NCI-H460 (cell line): ENCODE measurements around the gene EFNB3. TPM values are rescaled to one million over a fixed set of nuclear protein-coding genes. Genes with fewer than 3 reads are reported as not detected.

Experiments used
- DNase-seq: peaks from one replicate; pipeline ENCODE4 v3.0.0-alpha.2; 2016; ENCODE audit warnings: low read depth; ENCODE audit errors: extremely low read depth
- polyA plus RNA-seq: library from polyadenylated mRNA; depleted of rRNA; stranded (reverse); fragments of >200 nt; gene quantifications from 2 replicates; pipeline ENCODE4 v1.2.3, GENCODE V29; 2014; cell fraction: nucleus; rRNA removed
- total RNA-seq: library from RNA; depleted of rRNA; stranded (reverse); fragments of >200 nt; shearing (Covaris generic); gene quantifications from 2 replicates; pipeline ENCODE4 v1.2.3, GENCODE V29; 2014; rRNA removed

EFNB3 gene, protein sequence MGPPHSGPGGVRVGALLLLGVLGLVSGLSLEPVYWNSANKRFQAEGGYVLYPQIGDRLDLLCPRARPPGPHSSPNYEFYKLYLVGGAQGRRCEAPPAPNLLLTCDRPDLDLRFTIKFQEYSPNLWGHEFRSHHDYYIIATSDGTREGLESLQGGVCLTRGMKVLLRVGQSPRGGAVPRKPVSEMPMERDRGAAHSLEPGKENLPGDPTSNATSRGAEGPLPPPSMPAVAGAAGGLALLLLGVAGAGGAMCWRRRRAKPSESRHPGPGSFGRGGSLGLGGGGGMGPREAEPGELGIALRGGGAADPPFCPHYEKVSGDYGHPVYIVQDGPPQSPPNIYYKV
- total RNA-seq: 0.14 and 0.35 TPM in 2 replicates
- 0.18 and 0.53 TPM in 2 replicates for polyA plus RNA-seq

DNA sequence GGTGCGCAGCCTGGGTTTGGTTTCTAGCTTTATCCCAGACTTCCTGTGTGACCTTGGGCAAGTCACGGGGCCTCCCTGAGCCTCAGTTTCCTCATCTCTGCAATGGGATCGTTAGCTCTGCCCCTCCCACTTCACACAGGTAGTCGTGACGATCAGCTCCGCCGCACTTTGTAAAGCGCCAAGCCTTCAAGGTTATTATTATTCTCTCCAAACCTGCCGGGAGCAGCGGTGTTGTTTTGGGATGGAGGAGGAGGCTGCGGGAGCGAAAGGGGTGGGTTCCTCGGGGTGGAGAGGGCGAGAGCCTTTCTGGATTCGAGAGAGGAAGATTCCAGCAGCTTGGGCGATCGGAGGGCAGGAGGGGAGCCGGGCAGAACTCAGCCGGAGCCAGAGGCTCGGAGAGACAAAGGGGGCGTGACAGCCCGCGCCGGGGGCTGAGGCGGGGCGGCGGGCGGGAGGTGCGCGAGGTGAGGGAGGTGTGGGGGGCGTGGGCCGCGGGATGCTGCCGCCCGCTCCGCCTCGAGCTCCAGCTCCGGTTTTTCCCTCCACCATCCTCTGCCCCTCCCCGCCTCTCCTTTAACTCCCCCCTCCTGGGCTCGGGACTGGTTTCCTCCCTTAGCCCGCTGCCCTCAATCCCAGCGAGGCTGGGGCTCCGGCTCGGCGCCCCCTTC, at the start of gene EFNB3:
Gene EFNB3 (plus strand): TSS at position 602 of the 668 bp plus-strand sequence. CDS start 397 bp downstream, outside the sequence.
- no peak for DNase-seq

- no peak for DNase-seq
Measured at GRCh38 chr17:7655541-7655840, 49.5 kb upstream of the EFNB3 start.

DNA sequence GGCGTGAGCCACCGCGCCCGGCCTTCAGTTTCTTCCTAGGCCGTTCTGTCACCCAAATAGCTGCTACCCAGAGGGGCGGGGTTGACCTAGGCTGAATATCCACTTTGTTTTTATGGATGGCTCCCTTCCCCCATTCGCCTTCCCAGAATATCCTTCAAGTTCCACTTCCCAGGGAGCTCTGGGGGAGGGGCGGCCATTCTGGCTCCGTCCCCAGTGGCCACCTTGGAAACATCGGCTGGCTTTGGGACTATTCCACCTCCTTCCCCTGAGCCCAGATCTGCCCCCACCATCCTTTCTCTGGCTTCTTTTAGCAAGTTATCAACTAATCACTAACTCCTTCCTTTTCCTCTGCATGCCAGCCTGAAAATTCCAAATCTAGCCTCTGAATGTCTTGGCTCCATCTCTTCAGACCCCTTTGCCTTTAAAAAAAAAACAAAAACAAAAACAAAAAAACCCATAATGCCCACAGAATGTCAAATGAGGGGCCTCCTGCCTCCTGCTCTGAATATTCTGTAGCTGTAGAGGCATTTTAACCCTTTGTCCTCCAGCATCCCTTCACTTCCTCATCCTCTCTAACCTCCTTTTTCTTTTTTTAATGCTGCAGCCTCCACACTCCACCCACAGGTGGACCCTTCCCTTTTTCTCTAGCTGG, 47.9 kb upstream of the EFNB3 start:
- no peak for DNase-seq

DNA sequence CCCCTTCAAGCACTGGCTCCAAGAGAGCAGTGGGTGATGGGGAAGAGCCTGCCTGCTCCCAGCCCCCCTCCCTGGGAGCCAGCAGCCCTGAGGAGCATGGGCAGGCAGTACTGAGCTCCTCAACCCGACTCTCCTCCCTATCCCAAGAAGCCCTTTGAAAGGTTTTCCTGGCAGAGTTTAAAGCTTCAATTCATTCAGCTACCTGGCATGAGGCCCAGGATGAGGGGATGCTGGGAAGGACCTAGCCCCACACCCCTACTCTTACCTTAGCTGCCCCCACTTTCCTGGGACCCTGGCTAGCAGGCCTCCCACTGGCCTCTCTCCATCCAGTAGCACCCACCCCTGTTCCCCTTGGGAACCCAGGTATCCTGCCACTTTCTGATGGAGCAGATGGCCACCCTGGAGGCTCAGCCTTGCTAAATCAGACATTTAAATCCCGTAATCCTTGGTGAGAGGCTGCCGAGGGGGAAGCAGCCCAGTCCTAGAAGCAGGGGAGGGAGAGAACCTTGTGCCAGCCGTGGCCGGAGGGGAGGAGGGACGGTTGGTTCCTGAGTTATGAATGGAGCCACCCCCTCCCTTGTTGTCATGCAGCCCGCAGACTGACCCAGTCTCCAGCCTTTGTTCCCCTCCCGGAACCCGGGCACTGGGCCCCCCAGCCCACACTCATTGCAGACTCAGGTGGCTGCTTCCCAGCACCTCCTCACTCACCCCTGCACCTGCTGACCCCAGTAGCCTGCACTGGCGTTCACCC, 37.2 kb upstream of the EFNB3 start:
- DNase-seq: no peak

DNA sequence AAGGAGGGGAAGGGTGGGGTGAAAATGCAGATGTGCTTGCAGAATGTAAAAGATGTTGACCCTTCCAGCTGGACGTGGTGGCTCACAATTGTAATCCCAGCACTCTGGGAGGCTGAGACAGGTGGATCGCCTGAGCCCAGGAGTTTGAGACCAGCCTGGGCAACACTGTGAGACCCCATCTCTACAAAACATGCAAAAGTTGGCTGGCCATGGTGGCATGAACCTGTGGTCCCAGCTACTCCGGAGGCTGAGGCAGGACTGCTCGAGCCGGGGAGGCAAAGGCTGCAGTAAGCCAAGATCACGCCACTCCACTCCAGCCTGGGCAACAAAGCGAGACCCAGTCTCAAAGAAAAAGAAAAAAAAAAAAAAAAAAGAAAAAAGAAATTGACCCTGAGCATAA, 36.5 kb upstream of the EFNB3 start:
- no peak for DNase-seq

DNA sequence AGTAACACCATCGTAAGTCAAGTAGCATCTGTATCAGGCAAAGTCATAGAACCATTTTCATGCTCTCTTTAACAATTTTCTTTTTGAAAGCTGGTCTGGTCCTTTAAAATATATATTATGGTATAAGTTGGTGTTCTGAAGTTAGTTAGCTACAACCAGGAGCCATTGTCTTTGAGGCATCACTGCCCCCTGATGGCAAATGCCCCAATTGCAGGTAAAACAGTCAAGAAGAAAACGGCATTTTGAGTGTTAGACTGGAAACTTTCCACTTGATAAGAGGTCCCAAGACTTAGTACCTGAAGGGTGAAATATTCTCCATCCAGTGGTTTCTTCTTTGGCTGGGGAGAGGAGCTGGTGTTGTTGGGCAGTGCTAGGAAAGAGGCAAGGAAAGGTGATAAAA, 31.8 kb upstream of the EFNB3 start:
- peak; percentile 12 for DNase-seq

- no peak for DNase-seq
Measured at GRCh38 chr17:7674934-7675333, 30.1 kb upstream of the EFNB3 start.

- DNase-seq: no peak
Measured at GRCh38 chr17:7676533-7676932, 28.5 kb upstream of the EFNB3 start.

DNA sequence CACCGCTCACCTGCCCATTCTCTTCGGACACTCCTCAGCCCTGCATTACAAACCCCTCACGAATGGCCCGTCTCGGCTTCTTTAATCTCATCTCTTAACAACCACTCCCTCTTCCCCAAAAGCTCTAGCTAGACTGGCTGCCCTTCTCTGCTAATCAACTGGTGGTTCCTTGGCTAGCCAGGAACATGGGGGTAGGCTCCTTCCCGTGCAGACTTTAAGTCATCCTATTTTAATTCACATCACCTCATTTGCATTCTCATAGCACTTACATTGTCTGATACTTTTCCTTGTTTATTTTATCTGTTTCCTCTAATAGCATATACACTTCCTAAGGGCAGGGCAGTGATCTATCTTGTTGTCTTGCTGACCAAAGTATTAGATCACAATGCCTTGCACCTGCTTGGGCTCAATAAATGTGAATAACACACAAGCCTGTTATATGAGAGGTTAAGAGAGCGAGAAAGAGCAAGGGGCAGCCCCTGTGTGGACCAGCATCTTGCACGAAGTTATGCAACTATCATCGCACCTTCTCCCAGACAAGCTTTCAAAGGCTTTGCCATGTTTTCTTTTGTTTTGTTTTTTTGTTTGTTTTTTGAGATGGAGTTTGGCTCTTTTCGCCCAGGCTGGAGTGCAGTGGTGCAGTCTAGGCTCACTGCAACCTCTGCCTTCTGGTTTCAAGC, 27.5 kb upstream of the EFNB3 start:
- no peak for DNase-seq

GRCh38 chr17:7684851-7685532, 20.0 kb upstream of the EFNB3 start:
- no peak for DNase-seq

DNA sequence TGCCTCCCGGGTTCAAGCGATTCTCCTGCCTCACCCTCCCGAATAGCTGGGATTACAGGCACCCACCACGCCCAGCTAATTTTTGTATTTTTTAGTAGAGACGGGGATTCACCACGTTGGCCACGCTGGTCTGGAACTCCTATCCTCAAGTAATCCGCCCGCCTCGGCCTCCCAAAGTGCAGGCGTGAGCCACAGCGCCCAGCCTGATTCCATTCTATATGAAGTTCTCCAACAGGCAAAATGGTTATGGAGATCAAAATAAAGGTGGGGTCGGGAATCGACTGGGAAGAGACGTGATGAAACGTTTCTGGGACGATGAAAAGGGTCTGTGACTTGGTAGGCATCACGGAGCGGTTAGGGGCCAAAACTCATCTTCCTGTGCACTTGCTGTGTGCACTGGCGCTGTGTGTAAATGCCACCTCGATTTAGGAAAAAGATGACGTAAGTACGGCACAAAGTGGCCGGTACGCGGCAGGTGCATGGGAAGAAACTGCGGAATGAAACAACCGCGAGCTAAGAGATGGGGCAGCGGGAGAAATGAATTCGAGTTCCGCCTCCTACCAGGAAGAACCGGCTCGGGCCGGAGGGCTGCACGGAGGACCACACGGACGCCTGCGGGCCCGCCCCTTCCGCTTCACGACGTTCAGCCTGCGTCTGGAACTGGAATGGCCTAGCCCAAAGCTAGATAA, 19.3 kb upstream of the EFNB3 start:
- DNase-seq: peak; percentile 87

- peak; percentile 83 for DNase-seq
Measured at GRCh38 chr17:7686222-7687071, 18.6 kb upstream of the EFNB3 start.

- DNase-seq: peak; percentile 94
Measured at GRCh38 chr17:7687072-7687907, 17.7 kb upstream of the EFNB3 start, which contains the start of gene TP53. Gene TP53 (minus strand): TSS chr17:7687490. CDS start chr17:7676594, 10,896 bp downstream.

DNA sequence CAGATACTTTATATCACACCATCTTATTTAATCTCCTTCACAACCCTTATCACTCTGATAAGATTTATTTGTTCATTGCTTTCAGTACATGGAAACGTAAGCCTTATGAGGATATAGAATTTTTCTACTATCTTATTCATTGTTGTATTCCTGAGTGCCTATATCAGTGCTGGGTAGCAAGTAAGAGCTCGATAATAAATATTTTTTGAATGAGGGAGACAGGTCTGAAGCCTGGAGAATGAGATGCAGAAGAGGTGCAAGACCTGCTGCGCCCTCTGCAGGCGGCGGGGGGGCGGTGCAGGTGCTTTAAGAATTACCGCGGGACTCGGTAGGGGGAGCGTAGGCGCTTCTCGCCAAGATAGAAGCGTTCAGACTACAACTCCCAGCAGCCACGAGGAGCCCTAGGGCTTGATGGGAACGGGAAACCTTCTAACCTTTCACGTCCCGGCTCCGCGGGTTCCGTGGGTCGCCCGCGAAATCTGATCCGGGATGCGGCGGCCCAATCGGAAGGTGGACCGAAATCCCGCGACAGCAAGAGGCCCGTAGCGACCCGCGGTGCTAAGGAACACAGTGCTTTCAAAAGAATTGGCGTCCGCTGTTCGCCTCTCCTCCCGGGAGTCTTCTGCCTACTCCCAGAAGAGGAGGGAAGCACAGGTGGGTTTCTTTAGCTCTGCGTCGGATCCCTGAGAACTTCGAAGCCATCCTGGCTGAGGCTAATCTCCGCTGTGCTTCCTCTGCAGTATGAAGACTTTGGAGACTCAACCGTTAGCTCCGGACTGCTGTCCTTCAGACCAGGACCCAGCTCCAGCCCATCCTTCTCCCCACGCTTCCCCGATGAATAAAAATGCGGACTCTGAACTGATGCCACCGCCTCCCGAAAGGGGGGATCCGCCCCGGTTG, 16.8 kb upstream of the EFNB3 start, which contains the start of gene WRAP53:
Gene WRAP53 (plus strand): TSS at position 570 of the 900 bp plus-strand sequence. CDS start 172 bp downstream, at position 742.
- DNase-seq: peak; percentile 98

DNA sequence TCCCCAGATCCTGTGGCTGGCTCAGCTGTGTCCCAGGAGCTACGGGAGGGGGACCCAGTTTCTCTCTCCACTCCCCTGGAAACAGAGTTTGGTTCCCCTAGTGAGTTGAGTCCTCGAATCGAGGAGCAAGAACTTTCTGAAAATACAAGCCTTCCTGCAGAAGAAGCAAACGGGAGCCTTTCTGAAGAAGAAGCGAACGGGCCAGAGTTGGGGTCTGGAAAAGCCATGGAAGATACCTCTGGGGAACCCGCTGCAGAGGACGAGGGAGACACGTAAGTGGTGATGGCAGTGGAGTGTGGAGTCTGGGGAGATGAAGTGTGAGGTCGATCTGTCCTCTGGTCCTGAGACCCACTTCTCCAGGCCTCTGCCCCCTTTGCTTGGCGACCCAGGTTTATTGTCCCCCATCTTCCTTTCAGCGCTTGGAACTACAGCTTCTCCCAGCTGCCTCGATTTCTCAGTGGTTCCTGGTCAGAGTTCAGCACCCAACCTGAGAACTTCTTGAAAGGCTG, 16.1 kb upstream of the EFNB3 start:
- no peak for DNase-seq

- DNase-seq: no peak
Measured at GRCh38 chr17:7695586-7695985, 9.4 kb upstream of the EFNB3 start.
